Keratinocyte (primary cell): Measurements from ENCODE around the gene SMARCA4.

Source experiments
- EZH2 ChIP-seq: IDR thresholded peaks from one replicate; pipeline ENCODE4 v1.6.1; 2012; ENCODE audit warnings: inconsistent platforms, mild to moderate bottlenecking, low read length, moderate library complexity
- TF ChIP-seq, protein P1 (sequence below), 3 experiments: IDR thresholded peaks in 1 of 3; conservative IDR thresholded peaks in 1 of 3; optimal IDR thresholded peaks in 1 of 3; 2 replicates in 2 of 3; 3 replicates in 1 of 3; pipeline versions ENCODE3 to v1.5.1; 2011; ENCODE audit warnings: low read length in 3 of 3, mild to moderate bottlenecking in 3 of 3, moderate library complexity in 2 of 3, control low read depth in 1 of 3, inconsistent platforms in 1 of 3; ENCODE audit not compliant: insufficient read depth in 2 of 3; ENCODE audit errors: extremely low read depth in 1 of 3

DNA sequence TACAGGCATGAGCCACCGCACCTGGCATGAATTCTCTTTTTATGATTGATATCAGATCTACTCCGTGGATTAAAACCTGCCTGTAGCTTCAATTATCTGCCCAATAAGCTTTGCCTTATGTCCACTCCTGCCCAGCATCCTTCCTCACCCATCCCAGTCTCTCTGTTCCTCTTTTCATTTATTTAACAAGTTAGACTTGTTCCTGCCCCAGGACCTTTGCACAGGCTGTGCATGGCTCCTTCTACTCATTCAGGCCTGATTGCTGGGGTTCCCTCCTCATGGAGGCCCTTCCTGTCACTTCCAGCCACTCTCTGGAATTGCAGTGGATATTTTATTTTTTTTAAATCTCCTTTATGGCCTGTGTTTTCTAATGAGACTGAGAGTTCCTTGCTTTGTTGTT, 27.6 kb downstream of the SMARCA4 start:
- TF ChIP-seq, protein P1, sequence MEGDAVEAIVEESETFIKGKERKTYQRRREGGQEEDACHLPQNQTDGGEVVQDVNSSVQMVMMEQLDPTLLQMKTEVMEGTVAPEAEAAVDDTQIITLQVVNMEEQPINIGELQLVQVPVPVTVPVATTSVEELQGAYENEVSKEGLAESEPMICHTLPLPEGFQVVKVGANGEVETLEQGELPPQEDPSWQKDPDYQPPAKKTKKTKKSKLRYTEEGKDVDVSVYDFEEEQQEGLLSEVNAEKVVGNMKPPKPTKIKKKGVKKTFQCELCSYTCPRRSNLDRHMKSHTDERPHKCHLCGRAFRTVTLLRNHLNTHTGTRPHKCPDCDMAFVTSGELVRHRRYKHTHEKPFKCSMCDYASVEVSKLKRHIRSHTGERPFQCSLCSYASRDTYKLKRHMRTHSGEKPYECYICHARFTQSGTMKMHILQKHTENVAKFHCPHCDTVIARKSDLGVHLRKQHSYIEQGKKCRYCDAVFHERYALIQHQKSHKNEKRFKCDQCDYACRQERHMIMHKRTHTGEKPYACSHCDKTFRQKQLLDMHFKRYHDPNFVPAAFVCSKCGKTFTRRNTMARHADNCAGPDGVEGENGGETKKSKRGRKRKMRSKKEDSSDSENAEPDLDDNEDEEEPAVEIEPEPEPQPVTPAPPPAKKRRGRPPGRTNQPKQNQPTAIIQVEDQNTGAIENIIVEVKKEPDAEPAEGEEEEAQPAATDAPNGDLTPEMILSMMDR (optimal IDR thresholded peaks at IDR 0.05 in 1 of 3, IDR thresholded peaks at IDR 0.05 in 1 of 3, conservative IDR thresholded peaks at IDR 0.05 in 1 of 3; ENCODE audit: extremely low read depth in 1 of 3, insufficient read depth in 2 of 3, low read length in 3 of 3), result no peak
- TF ChIP-seq EZH2, result no peak
